Left ventricle myocardium inferior (tissue), 1 donor: ENCODE measurements around the gene CNN2. TPM values are rescaled to one million over a fixed set of nuclear protein-coding genes. Genes with fewer than 3 reads are reported as not detected.

Experiments used
- DNase-seq: peaks from one replicate; pipeline ENCODE4 v3.0.0-alpha.2; 2020
- H3K27ac ChIP-seq: fragments of 200-600 bp; replicated peaks from 2 replicates; pipeline ENCODE4 v1.8.0; 2021
- H3K27me3 ChIP-seq: fragments of 200-600 bp; 2 replicates; pipeline ENCODE4 v1.8.0; 2021; ENCODE audit warnings: low read depth
- H3K36me3 ChIP-seq: fragments of 200-600 bp; 2 replicates; pipeline ENCODE4 v1.8.0; 2021
- H3K4me1 ChIP-seq: fragments of 200-600 bp; 2 replicates; pipeline ENCODE4 v1.8.0; 2021
- H3K4me3 ChIP-seq: fragments of 200-600 bp; 2 replicates; pipeline ENCODE4 v1.8.0; 2021; ENCODE audit warnings: mild to moderate bottlenecking, moderate library complexity
- H3K9me3 ChIP-seq: fragments of 200-600 bp; replicated peaks from 2 replicates; pipeline ENCODE4 v1.8.0; 2021
- CTCF ChIP-seq: fragments of 200-600 bp; IDR thresholded peaks from 2 replicates; pipeline ENCODE4 v1.8.0; 2021; ENCODE audit warnings: antibody characterized with exemption, mild to moderate bottlenecking, borderline replicate concordance
- intact Hi-C: fragments of 100-400 bp; cut with micrococcal nuclease; formaldehyde crosslinking; loops from one replicate; pipeline ENCODE4 v1.11.0; 2022
- total RNA-seq: library from RNA; stranded (reverse); fragmentation: NEBNext Ultra II Directional; extraction: Animal tissue kit (Norgen Biotek cat#: 25700); gene quantifications from one replicate; pipeline ENCODE4 v1.2.1, GENCODE V29; 2021
- donor health status: DM: no; HTN: yes; CAD: no; lungs with severe emphysema.

The CNN2 gene
- total RNA-seq, 1 donor from 2014 or later = 45.6 TPM

- Histone ChIP-seq H3K4me3 (no peak overlapping the region), H3K27ac (no peak overlapping the region), H3K9me3 (no peaks in the 10 kb centered on the region), H3K36me3 (peaks cover 56% of the 10 kb centered on the region), H3K27me3 (no peaks in the 10 kb centered on the region), H3K4me1 (peaks cover 31% of the 10 kb centered on the region)
- no peak for TF ChIP-seq CTCF
- DNase-seq = no peak
- intact Hi-C loops = no loop called here
Measured at GRCh38 chr19:1010586-1011510, 15.6 kb upstream of the CNN2 start.

- Histone ChIP-seq H3K36me3 (peaks cover 56% of the 10 kb centered on the region), H3K4me1 (peaks cover 41% of the 10 kb centered on the region), H3K27me3 (no peaks in the 10 kb centered on the region), H3K4me3 (no peak overlapping the region), H3K9me3 (no peaks in the 10 kb centered on the region), H3K27ac (no peak overlapping the region)
- intact Hi-C loops = no loop called here
- no peak for DNase-seq
- TF ChIP-seq CTCF = no peak
Measured at GRCh38 chr19:1011831-1012333, 14.5 kb upstream of the CNN2 start.

- DNase-seq = peak; percentile 15
- intact Hi-C loops = no loop called here
- no peak overlapping the region for H3K27ac ChIP-seq
- H3K36me3 ChIP-seq = peaks cover 56% of the 10 kb centered on the region
- H3K9me3 ChIP-seq = no peaks in the 10 kb centered on the region
- H3K27me3 ChIP-seq = no peaks in the 10 kb centered on the region
- no peak for TF ChIP-seq CTCF
- peaks cover 46% of the 10 kb centered on the region for H3K4me1 ChIP-seq
- no peak overlapping the region for H3K4me3 ChIP-seq
Measured at GRCh38 chr19:1012334-1012733, 14.1 kb upstream of the CNN2 start.

DNA sequence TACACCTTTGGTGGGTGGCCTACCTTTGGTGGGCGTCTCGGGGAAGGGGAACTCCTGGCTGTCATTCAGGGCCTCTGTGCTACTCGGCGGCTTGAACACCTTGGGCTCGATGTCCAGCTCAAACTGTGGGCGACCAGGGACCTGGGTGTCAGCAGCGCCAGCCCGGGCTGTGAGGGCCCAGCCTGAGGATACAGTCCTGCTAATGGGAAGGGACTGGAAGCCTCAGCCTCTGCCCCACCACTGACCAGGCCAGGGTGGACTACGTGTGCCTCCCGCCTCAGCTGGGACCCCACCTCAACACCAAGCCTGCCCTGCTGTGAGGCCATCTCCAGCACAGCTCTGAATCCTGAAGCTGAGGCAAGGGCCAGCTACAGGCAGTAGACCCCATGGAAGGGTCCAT is 13.2 kb upstream of the CNN2 start:
- Histone ChIP-seq H3K9me3 (no peaks in the 10 kb centered on the region), H3K4me3 (no peak overlapping the region), H3K27me3 (no peaks in the 10 kb centered on the region), H3K27ac (no peak overlapping the region), H3K4me1 (peaks cover 55% of the 10 kb centered on the region), H3K36me3 (peaks cover 56% of the 10 kb centered on the region)
- DNase-seq = no peak
- intact Hi-C loops = no loop called here
- TF ChIP-seq CTCF = no peak

DNA sequence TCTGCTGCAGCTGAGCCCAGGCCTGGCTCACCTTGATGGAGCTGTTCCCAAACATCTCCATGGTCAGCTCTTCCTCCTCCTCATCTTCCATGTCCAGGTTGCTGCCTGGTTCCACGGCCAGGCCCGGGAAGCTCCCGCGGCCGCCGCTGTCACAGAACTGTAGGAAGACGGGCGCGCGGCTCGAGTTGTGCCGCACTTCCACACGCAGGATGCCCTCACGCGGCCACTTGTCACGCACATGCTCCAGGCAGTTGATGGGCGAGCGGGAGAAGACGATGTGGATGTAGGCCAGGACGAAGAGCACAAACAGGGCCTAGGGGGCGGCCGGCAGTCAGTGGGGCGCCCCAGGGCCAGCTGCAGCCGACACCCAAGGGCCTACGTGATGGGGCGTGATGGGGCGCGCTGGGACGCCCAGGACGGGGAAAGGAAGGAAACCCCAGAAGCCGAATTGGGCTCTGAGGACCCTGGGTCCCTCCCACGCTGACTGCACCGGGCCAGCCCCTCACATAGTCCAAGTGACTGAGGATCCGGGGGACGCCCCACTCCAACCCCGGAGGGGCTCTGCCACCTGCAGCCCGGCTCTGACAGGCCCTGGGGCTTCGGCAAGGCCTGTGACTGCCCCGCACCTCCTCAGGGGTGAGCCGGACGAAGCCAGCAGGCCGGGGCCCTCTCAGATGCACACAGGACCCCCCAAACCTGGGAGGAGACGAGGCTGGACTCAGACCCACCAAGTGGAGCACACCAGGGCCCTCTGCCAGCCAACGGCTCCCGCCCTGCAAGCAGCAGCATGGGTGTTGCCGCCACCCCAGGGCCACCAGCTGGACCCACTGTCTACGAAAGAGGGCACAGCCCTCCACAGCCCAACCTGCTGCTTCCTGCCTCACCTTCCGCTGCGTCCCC is 12.0 kb upstream of the CNN2 start:
- Histone ChIP-seq H3K4me1 (peaks cover 67% of the 10 kb centered on the region), H3K36me3 (peaks cover 50% of the 10 kb centered on the region), H3K4me3 (no peak overlapping the region), H3K9me3 (no peaks in the 10 kb centered on the region), H3K27me3 (no peaks in the 10 kb centered on the region), H3K27ac (no peak overlapping the region)
- intact Hi-C loops = no loop called here
- DNase-seq = peak; percentile 15
- no peak for TF ChIP-seq CTCF
